Adipocyte (in vitro differentiated cells): ENCODE data around the gene ALG5.

Experiments used
- DNase-seq: peaks from one replicate; pipeline ENCODE4 v3.0.0-alpha.2; 2015; ENCODE audit warnings: low read depth
- H3K27me3 ChIP-seq: replicated peaks from 2 replicates; pipeline ENCODE4 v1.7.0; 2013; ENCODE audit warnings: mild to moderate bottlenecking, low read length, moderate library complexity; ENCODE audit not compliant: control insufficient read depth, insufficient read depth
- H3K36me3 ChIP-seq: 2 replicates; pipeline ENCODE4 v1.7.0; 2013; ENCODE audit warnings: low read length, mild to moderate bottlenecking, moderate library complexity; ENCODE audit not compliant: control insufficient read depth, insufficient read depth, severe bottlenecking
- H3K4me1 ChIP-seq: 2 replicates; pipeline ENCODE4 v1.7.0; 2013; ENCODE audit warnings: mild to moderate bottlenecking, low read length, moderate library complexity; ENCODE audit not compliant: control insufficient read depth, insufficient read depth
- H3K4me3 ChIP-seq: 2 replicates; pipeline ENCODE4 v1.7.0; 2013; ENCODE audit warnings: mild to moderate bottlenecking, low read length, moderate library complexity
- H3K9ac ChIP-seq: 2 replicates; pipeline ENCODE4 v1.7.0; 2013; ENCODE audit warnings: mild to moderate bottlenecking, low read length, moderate library complexity
- H3K9me3 ChIP-seq: 2 replicates; pipeline ENCODE4 v1.7.0; 2013; ENCODE audit warnings: mild to moderate bottlenecking, low read length, moderate library complexity; ENCODE audit not compliant: control insufficient read depth

ALG5 gene

DNA sequence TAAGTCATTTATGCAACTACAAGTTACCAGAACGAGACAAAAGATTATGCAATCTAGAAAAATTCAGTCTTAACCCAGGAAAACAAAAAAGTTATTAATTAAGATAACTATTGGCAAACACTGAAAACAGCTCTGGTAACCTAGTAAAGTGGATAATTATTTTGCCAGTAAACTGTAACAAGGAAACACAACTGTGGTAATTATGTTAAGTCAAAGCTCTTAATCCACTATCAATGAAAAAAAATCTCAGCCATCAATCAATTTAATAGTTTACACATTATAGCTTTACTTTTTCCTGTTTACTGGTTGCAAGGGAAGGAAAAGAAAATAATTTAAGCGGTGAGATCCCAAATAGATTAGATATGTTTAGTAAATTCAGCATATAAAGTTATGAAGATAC, 12.6 kb upstream of the ALG5 start:
- no peak for DNase-seq
- peaks cover 85% of the 10 kb centered on the region for H3K36me3 ChIP-seq

DNA sequence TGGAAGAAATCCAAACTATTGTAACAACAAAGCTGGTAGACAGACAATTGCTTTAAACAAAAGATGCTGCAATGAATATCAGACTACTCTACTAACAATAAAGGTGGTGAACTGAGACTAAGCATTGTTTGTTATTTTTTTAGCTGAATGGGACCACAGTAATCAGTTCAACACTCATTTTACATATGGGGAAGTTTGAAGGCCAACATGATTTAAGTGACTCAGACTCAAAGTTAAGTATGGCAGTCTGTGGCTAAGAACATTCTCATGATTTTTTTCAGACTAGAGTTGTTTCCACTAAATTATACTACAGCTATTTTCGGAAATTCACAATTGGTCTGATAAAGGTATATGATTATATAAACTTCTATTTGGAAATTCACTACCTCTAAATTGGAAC, 11.9 kb upstream of the ALG5 start:
- no peaks in the 10 kb centered on the region for H3K9me3 ChIP-seq
- no peak overlapping the region for H3K9ac ChIP-seq
- no peaks in the 10 kb centered on the region for H3K27me3 ChIP-seq
- no peak overlapping the region for H3K4me3 ChIP-seq
- peaks cover 11% of the 10 kb centered on the region for H3K4me1 ChIP-seq
- peaks cover 86% of the 10 kb centered on the region for H3K36me3 ChIP-seq
- peak; percentile 45 for DNase-seq

More for the DNA sequence above, 12.6 kb upstream of the ALG5 start:
- no peaks in the 10 kb centered on the region for H3K27me3 ChIP-seq
- no peaks in the 10 kb centered on the region for H3K9me3 ChIP-seq
- no peak overlapping the region for H3K4me3 ChIP-seq
- no peak overlapping the region for H3K9ac ChIP-seq
- H3K4me1 ChIP-seq, result peaks cover 11% of the 10 kb centered on the region

DNA sequence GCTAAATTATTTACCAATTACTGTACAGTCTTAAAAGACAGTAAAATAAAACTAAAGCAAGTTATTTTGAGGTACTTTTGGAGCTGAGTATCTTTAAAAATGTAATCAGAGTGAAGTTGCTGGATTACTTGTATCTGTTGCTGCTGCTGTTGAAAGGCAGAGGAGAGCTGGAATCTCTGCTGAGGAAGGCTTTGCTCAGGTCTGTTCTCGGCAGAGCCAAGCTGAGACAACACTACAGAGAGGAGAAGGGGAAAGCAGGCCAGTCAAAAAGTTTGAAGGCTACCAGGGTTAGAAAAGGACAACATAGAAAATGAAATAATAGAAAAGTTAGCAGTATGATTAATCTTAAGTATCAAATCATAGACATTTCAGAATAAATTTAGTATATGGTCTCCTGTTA, 11.3 kb upstream of the ALG5 start:
- H3K9me3 ChIP-seq, result no peaks in the 10 kb centered on the region
- no peak for DNase-seq
- H3K27me3 ChIP-seq, result no peaks in the 10 kb centered on the region
- H3K4me1 ChIP-seq, result peaks cover 11% of the 10 kb centered on the region
- no peak overlapping the region for H3K9ac ChIP-seq
- H3K4me3 ChIP-seq, result no peak overlapping the region
- peaks cover 85% of the 10 kb centered on the region for H3K36me3 ChIP-seq

DNA sequence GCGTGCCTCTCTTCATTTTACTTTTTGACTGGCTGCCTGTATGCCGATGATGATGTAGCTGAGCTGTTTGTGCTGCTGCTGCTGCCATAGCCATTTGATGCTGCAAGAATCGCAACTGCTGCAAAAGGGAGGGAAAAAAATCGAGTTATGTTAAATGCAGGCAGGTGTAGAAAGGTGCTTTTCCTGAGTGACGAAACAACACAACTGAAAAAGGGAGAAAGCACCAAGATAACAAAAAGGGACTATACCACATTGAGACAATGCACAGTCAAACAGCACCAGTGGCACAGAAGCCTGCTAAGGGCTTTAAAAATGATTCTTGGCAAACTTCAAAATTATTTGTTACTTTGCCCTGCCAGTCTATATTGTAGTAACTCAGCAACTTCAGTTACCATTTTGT, 10.6 kb upstream of the ALG5 start:
- DNase-seq, result no peak

DNA sequence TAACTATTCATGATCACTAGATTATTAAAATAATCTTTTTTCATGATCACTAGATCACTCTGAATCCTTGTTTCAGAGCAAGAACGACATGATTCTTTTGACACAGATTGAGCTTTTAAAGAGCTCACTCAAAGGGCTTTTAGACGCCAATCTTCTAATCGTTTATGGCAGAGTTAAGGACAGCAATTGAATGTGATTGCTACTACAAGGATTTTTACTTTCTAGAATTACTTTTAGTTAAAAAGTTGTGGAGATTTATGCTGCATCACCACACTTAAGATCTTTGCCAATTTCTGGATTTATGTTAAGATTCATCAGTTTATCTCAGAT, 2.7 kb upstream of the ALG5 start:
- DNase-seq, result peak; percentile 9
- Histone ChIP-seq H3K9me3 (no peaks in the 10 kb centered on the region), H3K36me3 (peaks cover 44% of the 10 kb centered on the region), H3K9ac (peak overlapping the region; percentile 98), H3K27me3 (no peaks in the 10 kb centered on the region), H3K4me3 (peak overlapping the region; percentile 99), H3K4me1 (peaks cover 18% of the 10 kb centered on the region)

More for the DNA sequence above, 10.6 kb upstream of the ALG5 start:
- H3K4me1 ChIP-seq, result peaks cover 7% of the 10 kb centered on the region
- H3K4me3 ChIP-seq, result no peak overlapping the region
- H3K9me3 ChIP-seq, result no peaks in the 10 kb centered on the region
- peaks cover 90% of the 10 kb centered on the region for H3K36me3 ChIP-seq
- no peaks in the 10 kb centered on the region for H3K27me3 ChIP-seq
- no peak overlapping the region for H3K9ac ChIP-seq

DNA sequence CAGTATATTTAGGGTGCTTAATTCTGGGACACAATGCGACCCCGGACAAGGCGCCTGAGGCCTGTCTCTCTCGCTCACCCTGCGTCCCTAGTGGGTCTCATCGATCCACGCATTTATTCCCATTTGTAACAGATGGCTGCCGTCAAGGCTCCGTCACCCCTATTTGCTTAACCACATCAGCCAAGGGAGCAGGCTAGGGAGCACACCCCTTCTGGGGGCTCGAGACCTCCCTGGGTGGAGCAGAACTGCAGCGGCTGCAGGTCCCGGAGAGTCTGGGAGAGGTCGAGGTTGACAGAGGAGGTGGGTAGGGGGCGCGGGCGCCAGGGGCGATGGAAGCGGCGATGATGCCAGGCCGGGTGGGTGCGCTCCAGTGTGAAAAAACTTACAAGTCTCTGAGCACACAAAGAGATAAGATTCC, 507 bp downstream of the ALG5 start:
- Histone ChIP-seq H3K27me3 (no peaks in the 10 kb centered on the region), H3K4me1 (peaks cover 18% of the 10 kb centered on the region), H3K36me3 (peaks cover 32% of the 10 kb centered on the region), H3K9ac (peak overlapping the region; percentile 98), H3K4me3 (peak overlapping the region; percentile 99), H3K9me3 (no peaks in the 10 kb centered on the region)
- peak; percentile 49 for DNase-seq

DNA sequence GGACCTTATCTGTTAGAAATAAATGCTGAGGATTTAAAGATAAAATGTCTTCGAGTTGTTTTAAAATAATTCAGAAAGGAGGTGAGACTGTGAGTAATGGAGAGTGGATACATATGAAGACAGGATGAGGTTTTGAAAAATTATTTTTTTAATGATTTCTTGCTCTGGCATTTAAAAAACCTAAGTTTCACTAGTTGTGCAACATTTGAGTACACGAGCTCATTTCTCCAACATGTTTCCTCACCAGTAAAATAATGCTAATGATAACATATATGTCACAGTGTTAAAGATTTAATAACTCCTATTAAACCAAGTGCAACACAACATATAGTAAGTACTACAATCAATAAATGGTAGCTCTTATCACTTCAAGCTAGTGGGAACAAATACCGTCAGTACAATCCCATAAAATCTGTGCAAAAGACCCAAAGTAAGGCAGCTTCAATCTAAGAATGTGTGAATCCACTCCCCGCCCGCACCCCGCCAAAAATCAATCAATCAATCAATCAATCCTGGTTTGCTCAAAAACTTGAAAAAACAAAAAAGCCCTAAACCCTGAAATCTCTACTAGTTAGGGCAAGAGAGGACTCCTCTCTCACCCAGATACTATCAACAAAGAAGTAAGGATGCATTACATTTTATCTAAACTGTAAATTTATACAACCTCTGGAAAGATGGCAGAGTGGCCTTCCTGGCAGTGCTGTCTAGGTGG, 1.3 kb downstream of the ALG5 start:
- Histone ChIP-seq H3K4me3 (peak overlapping the region; percentile 99), H3K9ac (peak overlapping the region; percentile 98), H3K9me3 (no peaks in the 10 kb centered on the region), H3K27me3 (no peaks in the 10 kb centered on the region), H3K36me3 (peaks cover 32% of the 10 kb centered on the region), H3K4me1 (peaks cover 18% of the 10 kb centered on the region)
- DNase-seq, result peak; percentile 61

DNA sequence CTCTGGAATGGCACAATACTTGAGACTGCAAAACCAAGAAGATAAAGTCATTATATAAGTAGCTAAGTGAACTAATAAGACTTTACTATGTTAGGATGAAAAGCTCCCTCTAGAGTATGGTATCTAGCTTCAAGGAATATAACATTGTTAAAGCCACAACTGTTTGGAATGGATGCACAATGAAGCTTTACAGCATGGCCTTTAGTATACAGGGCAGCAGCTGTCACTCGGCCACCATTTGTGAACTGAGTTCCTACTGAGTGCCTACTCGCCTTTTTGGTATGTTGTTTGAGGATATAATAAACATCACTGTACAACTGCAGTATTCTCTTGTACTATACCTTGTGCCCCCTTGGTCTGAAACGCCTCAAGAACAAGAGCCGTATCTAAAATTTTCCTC, 6.8 kb downstream of the ALG5 start:
- Histone ChIP-seq H3K9ac (no peak overlapping the region), H3K27me3 (no peaks in the 10 kb centered on the region), H3K9me3 (no peaks in the 10 kb centered on the region), H3K36me3 (peaks cover 79% of the 10 kb centered on the region), H3K4me1 (peaks cover 2% of the 10 kb centered on the region), H3K4me3 (no peak overlapping the region)
- no peak for DNase-seq

DNA sequence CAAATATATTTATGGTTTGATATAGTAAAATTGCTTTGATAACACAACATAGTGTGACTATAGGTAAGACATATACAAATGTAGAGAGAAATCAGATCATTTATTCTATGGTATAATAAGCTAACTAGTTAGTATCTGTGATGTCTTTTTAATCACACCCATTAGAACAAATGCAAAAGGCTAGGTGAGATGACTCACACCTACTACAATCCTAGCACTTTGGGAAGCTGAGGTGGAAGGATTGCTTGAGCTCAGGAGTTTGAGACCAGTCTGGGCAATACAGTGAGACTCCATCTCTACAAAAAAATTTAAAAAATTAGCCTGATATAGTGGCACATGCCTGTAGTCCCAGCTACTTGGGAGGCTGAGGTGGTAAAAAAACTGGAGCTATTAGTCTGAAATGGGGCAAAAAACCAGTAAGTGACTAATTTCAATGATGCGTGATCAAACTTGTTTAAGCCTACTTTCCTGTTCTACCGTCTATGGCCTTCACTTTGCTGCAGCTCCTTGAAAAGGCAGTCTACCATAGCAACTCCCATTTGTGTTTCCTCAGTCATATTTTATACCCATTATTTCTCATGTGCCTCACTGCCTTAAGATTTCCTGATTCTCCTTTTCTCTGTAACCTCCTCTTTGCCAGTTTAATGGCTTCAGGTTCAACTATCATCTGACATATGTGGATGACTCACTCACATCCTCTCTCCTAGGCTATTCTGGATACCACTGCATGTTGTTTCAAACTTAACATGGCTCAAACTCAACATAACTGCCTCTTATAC, 12.5 kb downstream of the ALG5 start:
- no peak for DNase-seq
- H3K36me3 ChIP-seq, result peaks cover 95% of the 10 kb centered on the region
- no peak overlapping the region for H3K4me3 ChIP-seq
- H3K4me1 ChIP-seq, result no peaks in the 10 kb centered on the region
- H3K9me3 ChIP-seq, result no peaks in the 10 kb centered on the region
- H3K27me3 ChIP-seq, result no peaks in the 10 kb centered on the region
- no peak overlapping the region for H3K9ac ChIP-seq

DNA sequence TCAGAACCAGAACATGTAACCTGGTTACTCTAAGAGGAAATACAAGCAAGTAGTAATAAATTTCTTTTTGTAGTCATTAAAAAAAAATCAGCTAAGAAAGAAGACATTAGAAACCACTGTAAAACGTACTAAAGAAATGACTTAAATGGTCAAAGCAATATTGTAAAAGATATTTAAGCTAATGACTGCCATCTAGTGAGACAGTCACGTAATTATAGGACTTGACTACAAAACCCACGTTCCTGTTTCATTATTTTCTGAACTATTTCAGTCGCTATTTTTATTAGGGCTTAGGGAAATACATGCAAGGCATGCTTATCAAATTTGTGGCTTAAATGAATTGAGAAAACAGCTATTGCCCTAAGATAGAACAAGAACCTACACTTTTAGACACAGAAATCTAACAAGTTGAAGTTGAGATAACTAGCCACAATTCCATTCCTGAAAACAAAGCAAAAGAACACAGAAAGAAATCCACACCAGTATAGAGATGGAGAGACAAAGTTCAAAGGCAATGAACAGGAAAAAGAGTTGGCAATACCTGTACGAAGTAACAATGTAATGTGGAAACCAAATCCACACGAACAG, 17.9 kb downstream of the ALG5 start:
- peaks cover 49% of the 10 kb centered on the region for H3K36me3 ChIP-seq
- DNase-seq, result peak; percentile 82
- H3K9me3 ChIP-seq, result no peaks in the 10 kb centered on the region

DNA sequence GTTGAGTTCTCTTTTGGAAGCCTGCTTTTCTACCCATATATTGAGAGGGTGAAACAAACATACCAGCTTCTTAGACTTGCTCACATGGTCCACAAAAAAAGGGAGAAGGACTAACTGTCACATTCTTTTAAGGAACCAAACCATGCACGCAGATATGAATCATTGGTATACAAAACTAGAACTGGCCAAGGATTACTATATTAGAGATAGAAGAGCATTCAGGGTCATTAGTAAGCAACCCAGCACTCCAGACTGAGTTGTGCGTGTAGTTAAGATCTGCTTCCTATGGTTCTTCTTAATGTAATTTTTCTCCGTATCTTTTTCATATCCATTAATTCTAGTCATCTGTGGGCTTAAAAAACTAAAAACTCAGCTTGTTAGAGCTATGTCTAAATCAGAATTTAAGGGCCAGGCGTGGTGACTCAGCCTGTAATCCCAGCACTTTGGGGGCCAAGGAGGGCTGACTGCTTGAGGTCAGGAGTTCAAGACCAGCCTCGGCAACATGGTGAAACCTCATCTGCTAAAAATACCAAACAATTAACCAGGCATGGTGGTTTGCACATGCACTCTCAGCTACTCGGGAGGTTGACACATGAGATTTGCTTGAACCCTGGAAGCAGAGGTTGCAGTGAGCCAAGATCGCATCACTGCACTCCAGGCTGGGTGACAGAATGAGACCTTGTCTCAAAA, 19.6 kb downstream of the ALG5 start:
- H3K27me3 ChIP-seq, result no peaks in the 10 kb centered on the region
- H3K36me3 ChIP-seq, result peaks cover 45% of the 10 kb centered on the region
- H3K9me3 ChIP-seq, result peaks cover 7% of the 10 kb centered on the region
- peaks cover 9% of the 10 kb centered on the region for H3K4me1 ChIP-seq
- no peak overlapping the region for H3K9ac ChIP-seq
- H3K4me3 ChIP-seq, result no peak overlapping the region
- DNase-seq, result peak; percentile 38

More for the DNA sequence above, 17.9 kb downstream of the ALG5 start:
- H3K4me3 ChIP-seq, result no peak overlapping the region
- no peaks in the 10 kb centered on the region for H3K27me3 ChIP-seq
- peak overlapping the region; percentile 13 for H3K9ac ChIP-seq
- H3K4me1 ChIP-seq, result peaks cover 9% of the 10 kb centered on the region
